ENCODE data around the gene ERN1.

The ERN1 gene

GRCh38 chr17:64134216-64134970, 4.4 kb upstream of the ERN1 start:
- no peak for DNase-seq

DNA sequence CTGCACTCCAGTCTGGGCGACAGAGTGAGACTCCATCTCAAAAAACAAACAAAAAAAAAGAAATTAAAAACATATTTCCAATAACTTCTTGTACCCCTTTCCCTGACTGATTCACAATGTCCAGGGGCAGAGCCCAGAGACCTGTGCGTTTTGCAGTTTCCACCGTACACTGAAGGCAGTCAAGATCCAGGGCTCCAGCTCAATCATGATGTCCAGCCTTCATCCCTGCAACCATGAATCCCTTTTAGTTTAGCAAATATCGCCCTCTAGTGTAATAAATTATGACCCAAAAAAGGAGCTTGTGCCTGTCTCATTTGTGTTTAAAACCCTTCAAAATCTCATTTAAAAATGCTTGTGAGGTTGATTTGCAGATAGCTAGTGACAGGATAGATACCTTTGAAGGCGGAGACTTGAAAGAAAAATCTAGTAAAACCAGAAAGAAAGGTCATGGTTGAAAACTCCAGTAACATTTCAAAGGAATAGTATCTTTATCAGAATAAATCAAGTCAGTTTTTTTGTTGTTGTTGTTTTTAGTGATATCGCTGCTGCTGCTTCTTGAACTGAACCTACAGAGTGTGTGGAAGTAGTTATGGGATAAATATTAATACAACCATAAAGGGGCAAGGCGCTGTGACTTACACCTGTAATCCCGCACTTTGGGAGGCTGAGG, 3.7 kb upstream of the ERN1 start:
- peak; percentile 31 for DNase-seq

- DNase-seq = no peak
Observed at GRCh38 chr17:64131606-64132270, 1.8 kb upstream of the ERN1 start.

DNA sequence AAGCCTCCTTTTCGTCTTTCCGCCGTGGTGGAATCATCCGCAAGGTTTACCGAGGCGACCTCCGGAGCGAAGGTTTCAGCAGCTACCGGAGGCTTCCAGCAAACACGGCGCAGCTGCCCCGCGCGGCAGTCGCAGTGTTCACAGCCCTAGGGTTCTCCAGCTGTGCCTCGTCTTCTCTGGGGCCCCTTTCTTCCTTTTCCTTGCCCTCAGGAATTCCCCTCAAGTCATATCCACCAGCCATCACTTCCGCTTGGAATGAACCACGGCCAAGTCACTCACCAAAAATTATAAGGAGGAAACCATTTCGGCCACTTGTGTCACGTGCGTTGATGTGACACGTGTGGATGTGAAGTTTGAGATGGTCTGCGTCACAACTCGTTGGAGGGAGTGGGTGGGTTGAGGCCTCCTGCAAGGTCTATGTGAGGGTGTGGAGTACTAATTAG, 636 bp upstream of the ERN1 start:
- peak; percentile 76 for DNase-seq

DNA sequence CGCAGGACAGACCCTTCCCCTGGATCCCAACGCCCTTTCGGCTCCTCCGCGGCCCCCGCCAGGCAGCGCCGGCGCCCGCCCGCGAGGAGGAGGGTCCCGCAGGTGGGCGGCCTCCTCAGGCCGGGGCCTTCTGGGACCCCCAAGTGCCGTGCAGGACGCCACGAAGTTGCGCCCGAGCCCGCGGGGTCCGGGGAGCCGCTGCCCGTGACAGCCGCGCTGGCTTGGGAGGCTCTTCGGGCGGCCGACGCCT, 504 bp downstream of the ERN1 start:
- DNase-seq = no peak

DNA sequence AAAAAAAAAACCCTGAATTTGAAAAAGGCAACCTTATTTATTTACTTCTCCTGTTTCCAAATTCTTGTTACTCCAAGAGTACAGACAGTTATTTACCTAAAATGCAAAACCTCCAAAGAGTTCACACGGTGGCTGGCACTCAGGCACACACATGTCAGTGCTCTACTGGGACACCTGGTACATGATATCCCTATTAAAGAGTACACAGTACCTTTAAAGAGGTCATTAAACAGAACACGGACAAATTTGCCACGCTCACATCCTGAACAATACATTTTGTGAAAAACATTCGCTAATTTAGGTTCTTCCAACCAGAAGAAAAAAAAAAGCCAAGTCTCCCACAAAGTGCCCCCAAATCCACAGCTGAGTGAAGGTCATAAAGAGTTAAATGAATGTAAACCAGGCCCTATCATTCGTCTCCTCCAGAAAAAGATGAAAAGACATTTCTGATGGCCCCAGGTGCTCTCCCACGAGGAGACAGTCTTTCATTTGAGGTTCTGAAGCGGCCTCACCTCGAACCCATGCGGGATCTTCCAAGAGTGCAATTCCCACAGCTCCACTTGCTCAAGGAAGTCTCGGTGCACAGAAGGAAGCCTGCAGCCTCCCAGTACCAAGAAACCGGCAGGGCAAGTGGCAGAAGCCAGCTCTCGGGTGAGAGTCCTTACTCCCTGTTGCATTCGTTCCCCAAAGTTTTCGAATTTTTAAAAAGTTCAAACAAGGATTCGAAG, 993 bp downstream of the ERN1 start:
- peak; percentile 17 for DNase-seq

GRCh38 chr17:64126918-64127317, 3.0 kb downstream of the ERN1 start:
- DNase-seq = no peak

GRCh38 chr17:64125937-64126336, 4.0 kb downstream of the ERN1 start:
- no peak for DNase-seq

- no peak for DNase-seq
Observed at GRCh38 chr17:64124609-64125008, 5.3 kb downstream of the ERN1 start.

GRCh38 chr17:64123114-64123513, 6.8 kb downstream of the ERN1 start:
- DNase-seq = no peak

DNA sequence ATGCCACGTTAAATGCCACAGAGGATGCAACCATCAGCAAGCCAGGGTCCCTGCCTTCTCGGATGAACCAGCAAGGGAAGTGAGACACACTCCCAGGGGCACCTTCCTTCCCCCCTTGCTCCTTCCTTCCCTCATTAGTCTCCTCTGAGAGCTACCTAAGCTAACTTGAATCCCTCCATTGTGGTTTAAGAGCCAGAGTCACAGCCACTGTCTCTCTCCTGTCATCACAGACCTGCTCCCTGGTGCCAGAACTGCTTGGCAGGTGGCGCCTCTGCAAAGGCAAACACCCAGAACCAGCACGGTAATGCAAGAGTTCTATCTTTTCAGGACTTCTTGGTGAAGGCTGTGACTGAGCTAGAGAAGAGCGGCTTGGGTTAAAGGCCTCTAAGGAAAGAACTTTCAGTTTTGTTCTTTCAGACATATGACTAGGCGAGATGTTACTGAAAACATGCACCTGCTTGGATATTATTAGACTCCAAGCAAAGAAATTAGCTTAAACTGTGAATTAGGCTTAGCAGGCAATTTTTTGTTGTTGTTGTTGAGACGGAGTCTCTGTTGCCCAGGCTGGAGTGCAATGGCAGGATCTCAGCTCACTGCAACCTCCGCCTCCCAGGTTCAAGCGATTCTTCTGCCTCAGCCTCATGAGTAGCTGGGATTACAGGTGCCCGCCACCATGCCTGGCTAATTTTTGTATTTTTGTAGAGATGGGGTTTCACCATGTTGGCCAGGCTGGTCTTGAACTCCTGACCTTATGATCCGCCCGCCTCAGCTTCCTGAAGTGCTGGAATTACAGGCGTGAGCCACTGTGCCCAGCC, 8.8 kb downstream of the ERN1 start:
- peak; percentile 43 for DNase-seq

DNA sequence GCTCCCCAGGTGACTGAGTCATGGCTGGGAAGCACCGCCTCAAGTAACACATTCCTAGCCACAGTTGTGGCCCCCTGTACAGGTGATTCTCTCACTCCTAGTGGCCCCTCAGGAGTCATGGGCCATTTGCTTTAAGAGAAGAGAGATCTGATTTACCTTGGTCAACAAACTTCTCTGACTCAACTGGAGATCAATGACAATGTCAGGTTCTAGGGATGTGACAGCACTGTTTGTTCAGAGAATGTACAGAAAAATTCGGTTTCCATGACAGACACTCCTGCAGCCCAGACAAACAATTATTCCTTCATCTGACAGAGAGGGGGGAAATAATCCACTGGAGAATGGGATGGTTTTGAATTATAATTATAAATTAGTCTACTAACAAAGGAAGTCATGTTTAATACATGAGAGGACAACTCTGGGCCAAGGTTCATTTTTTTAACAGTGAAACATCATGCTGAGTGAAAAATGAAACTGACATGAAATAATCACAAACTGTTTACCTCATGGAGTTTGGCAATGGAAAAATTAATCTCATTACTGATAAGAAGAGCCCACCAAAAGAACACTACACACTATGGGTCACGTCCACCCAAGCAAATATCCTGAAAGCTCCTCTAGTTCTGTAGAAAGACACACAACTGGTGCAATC, 9.7 kb downstream of the ERN1 start:
- no peak for DNase-seq

- DNase-seq = no peak
Observed at GRCh38 chr17:64117981-64118979, 11.7 kb downstream of the ERN1 start.

DNA sequence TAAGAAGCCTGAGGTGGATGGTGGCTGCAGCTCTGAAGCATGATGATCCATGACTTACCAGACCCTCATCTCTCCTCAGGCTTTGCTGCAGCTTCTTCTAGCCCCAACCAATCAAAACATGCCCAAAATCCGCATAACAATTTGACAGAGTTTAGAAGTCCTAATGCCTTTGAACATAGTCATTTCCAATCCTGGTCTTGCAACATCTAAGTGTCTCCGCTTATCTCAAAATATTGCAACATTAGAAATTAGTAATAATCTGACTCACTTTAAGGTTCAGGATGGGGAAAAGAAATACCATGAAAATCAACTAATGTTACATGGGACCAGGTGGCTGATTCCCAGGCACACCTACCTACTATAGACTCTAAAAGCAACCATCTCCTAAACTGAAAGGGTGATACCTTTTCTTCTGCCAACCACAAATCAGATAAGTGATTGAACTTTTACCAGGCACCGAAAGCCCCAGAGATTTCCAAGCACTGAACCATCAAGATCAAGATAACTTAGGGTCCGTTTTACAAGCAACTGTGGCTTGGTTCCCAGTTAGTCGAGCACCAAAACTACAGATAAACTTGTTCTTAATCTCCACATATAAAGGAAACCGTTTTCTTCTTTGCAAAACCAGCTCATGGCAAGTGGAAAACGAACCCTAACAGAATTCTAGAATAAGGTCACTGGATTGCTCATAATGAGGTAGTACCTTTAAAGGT, 14.0 kb downstream of the ERN1 start:
- DNase-seq = peak; percentile 22

GRCh38 chr17:64115043-64115698, 14.8 kb downstream of the ERN1 start:
- DNase-seq = no peak

DNA sequence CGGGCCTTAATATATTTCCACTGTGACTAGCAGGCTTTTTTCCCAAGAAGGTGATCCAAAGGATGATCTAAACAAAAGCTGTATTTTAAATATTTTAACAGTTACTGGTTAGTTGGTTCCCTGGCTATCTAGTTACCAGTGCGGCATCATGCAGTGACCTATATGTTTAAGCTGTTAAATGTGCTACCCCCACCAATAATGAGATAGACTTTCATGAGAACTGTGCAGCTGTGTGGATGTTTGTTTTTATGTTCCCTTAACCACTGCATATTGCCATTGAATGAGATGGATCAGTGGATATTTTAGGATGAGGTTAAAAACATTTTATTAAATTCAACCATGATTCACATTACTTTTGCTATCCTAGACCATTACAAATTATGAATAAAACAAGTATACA, 16.9 kb downstream of the ERN1 start:
- no peak for DNase-seq

GRCh38 chr17:64111831-64112230, 18.1 kb downstream of the ERN1 start:
- no peak for DNase-seq

- DNase-seq = no peak
Observed at GRCh38 chr17:64110379-64111152, 19.4 kb downstream of the ERN1 start.

DNA sequence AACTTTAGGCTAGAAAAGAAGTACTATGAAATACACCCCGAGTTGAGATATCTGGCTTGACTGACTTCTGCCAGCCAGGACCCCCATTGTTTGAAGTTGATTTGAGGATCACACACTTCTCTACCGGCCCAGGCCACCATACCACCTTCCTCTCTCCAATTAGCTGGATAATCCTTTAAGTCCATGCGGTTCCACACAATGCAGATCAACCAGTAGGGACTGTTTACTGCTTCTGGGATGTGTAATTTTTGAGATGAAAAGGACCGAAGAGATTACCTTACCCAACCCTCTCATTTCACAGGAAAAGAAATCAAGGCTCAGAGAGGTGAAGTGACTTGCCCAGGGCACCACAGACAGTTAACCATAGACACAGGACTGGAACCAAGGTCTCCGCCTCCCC, 20.5 kb downstream of the ERN1 start:
- no peak for DNase-seq

All from activated CD4-positive, alpha-beta T cell treated with anti-CD3 and anti-CD28 coated beads for 48 hours (primary cell).